Measurements from ENCODE around the gene CILP2.

GRCh38 chr19:19532806-19533701, 5.0 kb upstream of the CILP2 start:
- TF ChIP-seq EZH2 (IDR thresholded peaks at IDR 0.05; ENCODE audit: low read length, missing control alignments) (no peak), CTCF (conservative IDR thresholded peaks at IDR 0.05 in 1 of 2, IDR thresholded peaks at IDR 0.05 in 1 of 2; ENCODE audit: low read depth in 1 of 2, low read length in 2 of 2) (no peak)

All from fibroblast of lung (primary cell).